ENCODE data around the gene GNAS-AS1.

GNAS-AS1 gene

GRCh38 chr20:58810116-58810878 lies 40.4 kb downstream of the GNAS-AS1 start:
- DNase-seq (ENCODE audit: low read depth, low spot score): no peak

DNA sequence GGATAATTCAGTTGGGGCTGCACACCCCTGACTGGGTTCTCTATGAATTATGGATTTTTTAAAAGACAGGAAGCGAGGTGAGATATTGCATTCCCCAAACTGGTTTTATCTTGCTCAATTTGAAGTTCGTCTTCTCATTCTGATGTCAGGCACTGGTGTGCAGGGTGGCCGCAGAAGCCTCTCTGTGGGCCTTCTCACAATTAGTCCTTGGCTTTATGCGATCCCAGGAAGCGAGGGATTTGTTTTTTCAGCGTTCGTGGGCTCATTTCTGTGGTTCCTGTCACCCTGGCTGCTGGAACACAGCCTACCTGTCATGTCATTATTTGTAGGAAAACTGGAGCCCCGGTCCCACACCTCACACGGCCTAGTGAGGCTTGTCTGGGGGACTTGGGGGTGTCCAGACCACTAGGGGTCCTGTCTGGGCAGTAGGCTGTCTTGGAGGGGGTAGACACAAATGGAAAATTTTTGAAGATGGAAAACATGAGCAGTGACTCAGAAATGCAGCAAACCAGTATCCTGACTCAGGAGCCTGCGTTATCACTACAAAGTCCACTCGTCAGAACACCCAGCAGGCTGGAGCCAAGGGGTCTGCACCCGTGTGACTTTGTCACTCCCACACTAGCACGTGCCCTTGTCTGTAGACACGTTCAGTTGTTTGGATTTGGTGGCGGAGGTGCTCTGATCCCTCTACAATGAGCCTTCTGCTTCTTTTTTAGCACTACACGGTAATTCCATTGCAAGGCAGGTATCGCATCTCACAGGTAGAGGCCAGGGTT lies 42.2 kb downstream of the GNAS-AS1 start:
- DNase-seq (ENCODE audit: low read depth, low spot score): no peak

DNA sequence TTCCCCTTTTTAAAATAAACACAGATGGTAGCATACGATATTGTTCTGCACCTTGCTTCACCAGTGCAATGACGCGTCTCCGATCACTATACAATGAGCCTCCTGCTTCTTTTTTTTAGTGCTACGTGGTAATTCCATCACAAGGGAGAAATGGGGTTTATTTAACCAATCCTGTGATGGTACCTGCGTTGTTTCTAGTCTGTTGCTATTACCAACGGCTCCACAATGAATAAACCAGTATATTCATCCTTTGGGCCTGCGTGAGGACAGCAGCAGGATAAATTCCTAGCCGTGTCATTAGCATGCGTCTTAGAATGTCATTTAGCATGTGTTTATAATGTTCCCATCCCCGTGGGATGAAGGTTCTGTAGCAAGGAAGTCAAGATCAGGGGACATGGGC lies 42.9 kb downstream of the GNAS-AS1 start:
- no peak for DNase-seq (ENCODE audit: low read depth, low spot score)

DNA sequence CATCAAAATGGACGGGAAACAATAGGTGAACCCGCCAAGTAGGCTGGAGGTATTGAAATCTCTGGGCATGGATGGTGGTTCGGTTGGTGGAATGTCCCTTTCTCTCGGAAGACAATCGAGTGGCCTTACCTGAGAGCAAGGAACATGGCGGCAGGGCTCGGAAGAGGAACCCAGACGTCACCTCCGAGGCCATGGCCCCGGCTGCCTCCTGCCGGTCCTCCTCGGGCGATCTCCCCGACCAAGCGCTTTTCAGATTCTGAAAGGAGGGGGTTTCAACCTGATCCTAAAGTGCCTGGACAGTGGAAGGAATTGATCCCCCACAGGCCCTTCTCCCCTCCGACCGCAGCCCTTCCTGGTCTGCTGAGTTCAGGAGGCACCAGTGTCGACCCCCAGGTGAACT lies 47.2 kb downstream of the GNAS-AS1 start:
- DNase-seq (ENCODE audit: low read depth, low spot score): no peak

- no peak for DNase-seq (ENCODE audit: low read depth, low spot score)
These were observed 48.6 kb downstream of the GNAS-AS1 start for GRCh38 chr20:58802061-58802460.

DNA sequence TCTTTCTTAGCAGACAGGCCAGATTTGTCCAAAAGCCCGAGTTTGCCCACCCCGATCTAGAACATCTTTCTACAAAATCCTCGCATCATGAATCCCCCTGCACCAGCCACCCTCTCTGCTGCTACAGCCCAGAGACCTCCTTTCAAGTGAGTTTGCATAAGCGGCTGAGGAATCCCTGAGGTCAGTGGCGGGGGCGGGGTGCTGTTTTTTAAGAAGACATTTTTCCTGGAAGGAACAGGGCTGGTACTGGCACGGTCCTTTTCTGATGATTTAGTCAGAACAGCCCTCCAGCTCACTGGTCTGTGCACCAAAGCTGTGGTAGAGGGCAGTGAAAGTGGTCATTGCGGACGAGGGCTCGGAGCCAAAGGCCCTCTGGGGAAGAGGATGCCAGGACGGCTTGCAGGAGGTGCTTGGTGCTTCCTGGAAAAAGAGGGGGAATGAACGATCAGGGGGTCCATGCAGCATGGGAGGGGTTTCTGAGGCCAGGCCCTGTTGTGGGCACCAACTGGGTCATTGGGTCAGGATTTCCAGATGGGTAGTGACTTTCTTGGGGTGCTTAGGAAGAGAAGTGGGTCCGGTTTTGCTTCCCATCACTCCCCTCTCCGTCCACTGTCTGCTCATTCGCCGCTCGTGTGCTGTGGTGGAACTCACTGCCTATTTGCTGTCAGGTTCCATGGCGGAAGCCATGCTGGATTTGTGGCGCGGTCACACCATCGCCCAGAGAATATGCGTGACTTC lies 50.4 kb downstream of the GNAS-AS1 start:
- DNase-seq (ENCODE audit: low read depth, low spot score): no peak

- no peak for DNase-seq (ENCODE audit: low read depth, low spot score)
These were observed 53.0 kb downstream of the GNAS-AS1 start for GRCh38 chr20:58797371-58798338.

DNA sequence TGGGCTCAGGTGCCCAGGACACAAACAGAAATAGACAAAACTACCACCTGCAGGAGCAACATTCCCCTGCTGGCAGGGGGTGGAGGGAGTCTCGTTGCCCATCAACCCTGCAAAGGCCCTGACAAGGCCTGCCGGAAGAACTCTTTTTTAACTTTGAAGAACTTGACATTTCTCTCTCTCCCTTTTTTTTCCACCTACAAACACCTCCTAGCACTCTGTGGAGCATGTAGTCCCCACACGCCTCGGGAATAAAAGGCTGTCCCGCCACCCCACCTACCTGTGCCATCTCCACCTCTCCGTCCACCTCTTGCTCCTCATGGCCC lies 54.8 kb downstream of the GNAS-AS1 start:
- no peak for DNase-seq (ENCODE audit: low read depth, low spot score)

DNA sequence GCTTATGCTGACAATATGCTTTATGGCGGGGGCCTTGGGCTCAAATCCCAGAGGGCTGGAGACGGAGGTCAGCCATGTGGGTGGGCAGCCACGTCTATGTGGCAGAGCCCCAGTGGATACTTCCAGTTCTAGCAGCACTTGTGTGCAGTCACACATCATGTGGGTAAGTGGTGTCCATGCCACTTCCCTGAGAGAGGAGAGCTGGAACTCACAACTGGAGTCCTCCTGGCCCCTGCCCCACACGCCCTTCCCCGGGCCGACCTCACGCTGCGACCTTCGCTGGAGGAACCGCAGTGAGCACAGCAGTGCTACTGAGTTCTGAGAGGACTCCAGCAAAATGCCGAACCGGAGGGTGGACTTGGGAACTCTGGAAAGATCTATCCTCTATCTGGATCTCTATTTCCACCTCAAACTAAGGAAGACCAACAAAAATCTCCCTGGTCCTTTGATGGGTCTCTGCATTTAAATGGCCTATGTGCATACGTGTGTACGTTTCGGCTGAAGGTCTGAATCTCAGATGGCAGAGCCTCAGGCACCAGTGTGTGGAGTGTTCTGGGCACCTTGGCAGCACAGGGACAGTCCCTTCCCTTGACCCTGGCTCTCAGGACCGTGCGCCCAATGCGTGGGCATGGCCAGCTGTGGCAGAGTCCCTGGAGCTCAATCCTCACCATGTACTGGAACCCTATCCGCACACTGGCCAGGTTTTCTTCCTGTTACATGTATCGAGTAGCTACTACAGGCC lies 55.4 kb downstream of the GNAS-AS1 start:
- no peak for DNase-seq (ENCODE audit: low read depth, low spot score)

- DNase-seq (ENCODE audit: low read depth, low spot score): no peak
These were observed 56.1 kb downstream of the GNAS-AS1 start for GRCh38 chr20:58794510-58795180.

DNA sequence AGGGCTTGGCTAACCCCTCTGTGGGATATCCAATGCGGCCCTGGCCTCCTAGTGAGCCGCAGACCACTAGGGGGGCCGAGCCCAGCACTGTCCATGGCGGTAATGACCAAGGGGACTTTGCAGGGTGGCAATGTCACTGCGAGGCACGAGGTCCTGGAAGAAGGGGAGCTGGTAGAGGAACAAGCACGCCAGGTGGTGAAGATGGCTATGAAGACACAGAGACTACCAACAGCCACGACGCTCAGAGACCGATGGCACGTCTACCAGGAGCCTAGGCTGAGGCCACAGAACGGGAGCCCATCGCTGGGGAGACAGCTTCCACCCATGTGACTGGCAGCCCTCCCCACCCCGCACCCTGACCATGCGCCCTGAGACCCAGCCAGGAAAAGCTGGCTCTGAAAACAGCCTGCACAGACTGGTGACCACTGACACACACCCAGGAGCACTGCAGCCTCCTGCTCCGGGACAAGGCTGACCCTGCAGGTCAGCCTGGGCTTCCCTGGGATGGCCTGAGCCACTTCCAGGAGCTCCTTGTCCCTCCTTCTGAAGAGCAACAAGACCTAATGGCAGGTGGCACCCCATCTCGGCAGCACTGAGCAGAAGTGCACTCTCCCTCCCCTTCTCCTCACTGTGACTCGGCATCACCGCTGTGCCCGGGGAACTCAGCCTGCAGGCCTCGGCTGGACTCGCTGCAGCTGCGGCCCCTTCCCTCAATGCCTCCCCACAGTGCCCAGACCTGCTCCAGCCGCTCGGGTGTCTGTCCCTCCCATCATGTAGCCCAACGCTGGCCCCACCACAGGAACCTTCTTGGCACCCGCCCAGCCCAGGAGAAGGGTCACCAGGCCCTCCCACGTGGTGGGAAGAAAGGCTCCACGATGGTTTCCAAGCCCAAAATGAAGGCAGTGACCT lies 56.9 kb downstream of the GNAS-AS1 start:
- DNase-seq (ENCODE audit: low read depth, low spot score): no peak

- no peak for DNase-seq (ENCODE audit: low read depth, low spot score)
These were observed 58.3 kb downstream of the GNAS-AS1 start for GRCh38 chr20:58792426-58792825.

- no peak for DNase-seq (ENCODE audit: low read depth, low spot score)
These were observed 59.4 kb downstream of the GNAS-AS1 start for GRCh38 chr20:58791286-58791685.

GRCh38 chr20:58790454-58790853 lies 60.2 kb downstream of the GNAS-AS1 start:
- DNase-seq (ENCODE audit: low read depth, low spot score): no peak

DNA sequence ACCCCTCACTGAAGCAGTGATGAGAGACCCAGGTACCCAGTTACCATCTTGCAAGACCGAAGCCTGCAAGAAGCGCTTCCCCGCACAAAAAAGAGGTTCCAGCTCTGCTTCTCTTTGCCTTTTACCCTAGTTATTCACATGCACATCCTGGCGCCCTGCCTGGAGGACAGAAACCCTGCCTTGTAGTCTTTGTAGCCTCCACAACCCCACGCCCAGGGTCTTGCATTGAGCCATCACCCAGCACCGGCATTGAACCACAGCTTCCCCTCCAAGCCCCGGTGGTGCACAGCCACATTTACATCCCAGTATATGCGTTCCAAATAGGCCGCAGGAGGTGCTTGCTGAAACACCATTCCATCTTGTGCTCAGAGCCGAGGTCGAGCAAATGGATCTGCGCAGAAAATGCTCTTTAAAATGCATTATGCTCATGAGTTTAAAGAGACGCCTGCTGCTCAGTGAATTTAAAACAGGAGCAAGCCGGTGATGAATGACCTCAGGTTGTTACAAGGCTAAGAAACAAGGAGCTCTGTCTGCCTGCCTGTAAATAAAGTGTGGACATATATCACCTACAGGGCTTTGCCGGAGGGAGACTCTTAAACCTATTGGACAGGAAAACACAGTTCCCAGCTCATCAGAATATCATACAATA lies 61.7 kb downstream of the GNAS-AS1 start:
- DNase-seq (ENCODE audit: low read depth, low spot score): no peak

DNA sequence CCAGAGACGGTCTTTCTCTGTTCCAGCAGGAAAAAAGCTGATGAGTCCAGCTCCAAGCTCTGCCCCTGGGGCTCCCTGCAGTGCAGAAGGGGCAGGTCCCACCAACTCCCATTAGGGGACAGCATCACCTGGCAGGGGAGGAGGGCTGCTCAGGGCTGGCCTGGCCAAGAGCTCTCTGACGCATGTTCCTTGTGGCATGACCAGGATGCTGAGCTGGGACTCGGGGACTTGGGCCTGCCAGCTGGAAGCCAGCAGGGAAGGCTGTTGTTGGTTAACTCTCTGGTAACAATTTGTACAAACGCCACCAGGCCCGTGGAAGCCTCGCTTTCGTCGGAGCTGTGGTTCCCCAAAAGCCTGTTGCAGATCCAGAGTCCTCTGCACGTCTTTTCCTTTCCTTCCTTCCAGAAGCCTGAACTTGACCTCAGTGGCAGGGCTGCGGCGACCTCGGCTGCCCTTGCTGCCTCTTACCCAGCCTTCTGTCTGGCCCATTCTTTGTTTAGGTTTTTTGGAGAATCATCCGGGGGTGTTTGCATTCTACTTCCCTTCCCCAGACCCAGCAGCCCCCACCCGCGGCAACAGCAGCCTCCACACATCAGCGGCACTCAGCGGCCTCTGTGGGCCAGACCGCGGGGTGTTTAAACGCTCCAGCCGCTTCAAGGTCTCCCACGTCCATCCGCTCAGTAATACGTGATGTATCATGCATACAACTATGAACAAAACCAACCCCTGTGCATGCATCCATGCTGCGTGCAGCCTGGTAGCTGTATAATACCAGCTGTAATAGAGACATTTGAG lies 63.3 kb downstream of the GNAS-AS1 start:
- no peak for DNase-seq (ENCODE audit: low read depth, low spot score)

DNA sequence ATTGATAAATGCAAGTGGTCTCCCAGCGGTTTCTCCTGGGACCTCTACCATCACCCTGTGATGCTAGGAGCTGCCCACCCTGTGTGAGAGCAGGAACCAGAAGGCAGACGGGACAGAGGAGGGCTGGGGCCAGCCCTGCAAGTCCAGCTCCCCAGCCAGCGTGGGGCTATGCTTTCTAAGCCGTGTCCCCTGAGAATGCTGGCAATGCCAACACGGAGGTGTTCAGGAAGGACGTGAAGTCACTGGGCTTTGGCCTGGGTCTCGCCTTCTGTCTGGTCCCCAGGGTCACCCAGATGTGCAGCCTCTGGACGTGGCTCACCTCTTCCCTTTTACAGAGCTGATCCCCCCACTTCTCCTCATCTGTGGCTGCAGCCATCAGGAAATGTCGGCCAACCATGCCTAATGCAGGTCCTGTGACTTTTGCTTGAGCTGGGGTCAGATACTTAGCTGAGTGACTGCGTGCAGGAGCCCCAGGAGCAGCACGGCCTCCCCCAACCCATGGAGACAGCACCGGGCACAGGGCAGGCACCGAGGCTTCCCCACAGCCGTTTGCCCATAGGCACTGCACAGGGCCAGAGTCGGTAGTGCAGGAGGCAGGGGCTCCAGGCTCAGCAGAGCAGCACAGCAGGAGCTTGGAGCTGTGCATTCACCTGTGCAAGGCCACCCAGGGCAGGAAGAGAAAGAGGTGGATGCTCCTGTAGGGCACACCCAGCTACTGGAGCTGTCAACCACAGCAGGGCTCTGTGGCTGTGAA lies 66.2 kb downstream of the GNAS-AS1 start:
- DNase-seq (ENCODE audit: low read depth, low spot score): no peak
